Limb (tissue), 2 donors: ENCODE data around the gene RAP1GAP2.
A peak's percentile ranks its signal among the peaks of the same experiment; 100 is the strongest.

ENCODE experiments used
- DNase-seq, 2 donors: peaks; one replicate each; pipeline ENCODE4 v3.0.0-alpha.2; 2016; ENCODE audit errors: extremely low spot score in 2 of 2

Gene RAP1GAP2

GRCh38 chr17:2853283-2854142 lies 57.3 kb downstream of the RAP1GAP2 start:
- DNase-seq: peak in 1 of 2 donors; percentile 69

GRCh38 chr17:2854143-2855055 lies 58.2 kb downstream of the RAP1GAP2 start:
- DNase-seq: peak in 1 of 2 donors; percentile 49

- no peak for DNase-seq
Observed at GRCh38 chr17:2855063-2855600, 58.9 kb downstream of the RAP1GAP2 start.

- DNase-seq: no peak
Observed at GRCh38 chr17:2856727-2857126, 60.5 kb downstream of the RAP1GAP2 start.

- no peak for DNase-seq
Observed at GRCh38 chr17:2860045-2860444, 63.8 kb downstream of the RAP1GAP2 start.

GRCh38 chr17:2860883-2861282 lies 64.6 kb downstream of the RAP1GAP2 start:
- DNase-seq: no peak

GRCh38 chr17:2862197-2862596 lies 66.0 kb downstream of the RAP1GAP2 start:
- DNase-seq: no peak

GRCh38 chr17:2863204-2863603 lies 67.0 kb downstream of the RAP1GAP2 start:
- DNase-seq: no peak

GRCh38 chr17:2865228-2865627 lies 69.0 kb downstream of the RAP1GAP2 start:
- DNase-seq: no peak

GRCh38 chr17:2867441-2868424 lies 71.5 kb downstream of the RAP1GAP2 start:
- DNase-seq: no peak

GRCh38 chr17:2869604-2870003 lies 73.4 kb downstream of the RAP1GAP2 start:
- no peak for DNase-seq

GRCh38 chr17:2871205-2871604 lies 75.0 kb downstream of the RAP1GAP2 start:
- DNase-seq: no peak

- no peak for DNase-seq
Observed at GRCh38 chr17:2871720-2872119, 75.5 kb downstream of the RAP1GAP2 start.

- no peak for DNase-seq
Observed at GRCh38 chr17:2872282-2872681, 76.0 kb downstream of the RAP1GAP2 start.

GRCh38 chr17:2874189-2874686 lies 78.0 kb downstream of the RAP1GAP2 start:
- DNase-seq: no peak

- DNase-seq: no peak
Observed at GRCh38 chr17:2875608-2876007, 79.4 kb downstream of the RAP1GAP2 start.

GRCh38 chr17:2876467-2876866 lies 80.2 kb downstream of the RAP1GAP2 start:
- DNase-seq: no peak

- DNase-seq: no peak
Observed at GRCh38 chr17:2878751-2879254, 82.6 kb downstream of the RAP1GAP2 start.

GRCh38 chr17:2880050-2880449 lies 83.8 kb downstream of the RAP1GAP2 start:
- no peak for DNase-seq

GRCh38 chr17:2881295-2881694 lies 85.1 kb downstream of the RAP1GAP2 start:
- no peak for DNase-seq
